GM12878 (cell line): ENCODE measurements around the gene DIAPH2. TPM values are rescaled to one million over a fixed set of nuclear protein-coding genes. Genes with fewer than 3 reads are reported as not detected.

Experiments
- ATAC-seq: fragments of 200-7000 bp; cut with Tn5 transposase; 3 replicates; pipeline ENCODE4 v1.9.1; 2020; ENCODE audit warnings: mild to moderate bottlenecking, moderate library complexity
- BruUV-seq: library from RNA; stranded (reverse); fragments of 400-500 nt; replicated peaks from 2 replicates; lab custom pipeline; 2021; lab: Mats Ljungman, UMichigan
- CTCF ChIA-PET: fragments of 300-600 bp; sonication (Branson Sonifier 250); formaldehyde crosslinking; extraction: SDS; loops from one replicate; lab custom pipeline; 2021; ENCODE audit warnings: inconsistent platforms; lab: Yijun Ruan, JAX
- POLR2A ChIA-PET: fragments of 350-600 bp; formaldehyde crosslinking; extraction: SDS; loops from one replicate; lab custom pipeline; 2021; ENCODE audit warnings: inconsistent platforms; lab: Charles Lee
- RAD21 ChIA-PET: fragments of 300-600 bp; sonication (Branson Sonifier 250); formaldehyde crosslinking; loops from one replicate; lab custom pipeline; 2023; ENCODE audit warnings: antibody characterized with exemption; ENCODE audit not compliant: unreplicated experiment; lab: Charles Lee
- SMC1A ChIA-PET: fragments of 300-600 bp; sonication (Branson Sonifier 250); formaldehyde crosslinking; loops from one replicate; lab custom pipeline; 2023; ENCODE audit not compliant: unreplicated experiment, uncharacterized antibody; lab: Charles Lee
- DNase-seq: peaks from one replicate; pipeline ENCODE4 v3.0.0-alpha.2; 2011; ENCODE audit warnings: low read depth, low spot score
- FAIRE-seq: peaks from 3 replicates; lab custom pipeline; 2011; peaks lifted over from hg19 to GRCh38; lab: Jason Lieb, UNC
- H2AFZ ChIP-seq: 2 replicates; pipeline ENCODE4 v1.6.0; 2011; ENCODE audit warnings: low read depth, low read length, control low read depth; ENCODE audit not compliant: control insufficient read depth
- H3K27ac ChIP-seq: 2 replicates; pipeline ENCODE4 v1.5.1; 2011; ENCODE audit warnings: control low read depth; ENCODE audit not compliant: control insufficient read depth, insufficient read depth
- H3K27me3 ChIP-seq, 2 experiments: replicated peaks in 1 of 2; 2 replicates each; pipeline versions ENCODE4 v1.6.0 to v1.6.1; 2011; ENCODE audit warnings: low read length in 1 of 2; ENCODE audit not compliant: control insufficient read depth in 2 of 2, insufficient read depth in 2 of 2
- H3K36me3 ChIP-seq, 2 experiments: 2 replicates each; pipeline ENCODE4 v1.5.1; 2011; ENCODE audit warnings: low read length in 1 of 2; ENCODE audit not compliant: control insufficient read depth in 2 of 2, insufficient read depth in 2 of 2
- H3K4me1 ChIP-seq: 2 replicates; pipeline ENCODE4 v1.6.1; 2011; ENCODE audit warnings: mild to moderate bottlenecking, low read length, moderate library complexity, mixed read lengths; ENCODE audit not compliant: control insufficient read depth, insufficient read depth
- H3K4me2 ChIP-seq: 2 replicates; pipeline ENCODE4 v1.6.0; 2011; ENCODE audit warnings: control low read depth; ENCODE audit not compliant: control insufficient read depth, insufficient read depth
- H3K4me3 ChIP-seq: fragments of 200-600 bp; sonication (generic); 2 replicates; pipeline ENCODE4 v1.5.1; 2016
- H3K79me2 ChIP-seq: 2 replicates; pipeline ENCODE4 v1.6.0; 2011; ENCODE audit warnings: low read length; ENCODE audit not compliant: control insufficient read depth, insufficient read depth
- H3K9ac ChIP-seq: 2 replicates; pipeline ENCODE4 v1.8.0; 2011; ENCODE audit warnings: low read length, control low read depth, mixed read lengths; ENCODE audit not compliant: control insufficient read depth, insufficient read depth
- H3K9me3 ChIP-seq: replicated peaks from 3 replicates; pipeline ENCODE4 v1.5.1; 2011; ENCODE audit warnings: mild to moderate bottlenecking, low read length; ENCODE audit not compliant: control insufficient read depth, insufficient read depth
- H4K20me1 ChIP-seq: 2 replicates; pipeline ENCODE4 v1.6.0; 2011; ENCODE audit not compliant: control insufficient read depth, insufficient read depth
- BMI1 ChIP-seq: fragments of 450-650 bp; IDR thresholded peaks from 2 replicates; pipeline ENCODE4 v1.6.1; 2016; ENCODE audit warnings: mild to moderate bottlenecking, moderate library complexity, borderline replicate concordance
- CBFB ChIP-seq: IDR thresholded peaks from 2 replicates; pipeline ENCODE4 v1.6.1; 2016; ENCODE audit warnings: antibody characterized with exemption, low read depth
- HDAC2 ChIP-seq: fragments of 200-600 bp; sonication (generic); IDR thresholded peaks from 2 replicates; pipeline ENCODE4 v1.6.1; 2017
- JUNB ChIP-seq: IDR thresholded peaks from 2 replicates; pipeline ENCODE4 v1.6.1; 2016; ENCODE audit warnings: antibody characterized with exemption, mild to moderate bottlenecking
- KDM1A ChIP-seq: fragments of 200-600 bp; sonication (generic); IDR thresholded peaks from 2 replicates; pipeline ENCODE4 v1.6.1; 2016; ENCODE audit warnings: borderline replicate concordance
- MTA2 ChIP-seq: fragments of 450-650 bp; IDR thresholded peaks from 2 replicates; pipeline ENCODE4 v1.6.1; 2016; ENCODE audit warnings: low read depth, mild to moderate bottlenecking, moderate library complexity
- NFXL1 ChIP-seq: fragments of 450-650 bp; IDR thresholded peaks from 2 replicates; pipeline ENCODE4 v1.6.1; 2017; ENCODE audit warnings: antibody characterized with exemption, mild to moderate bottlenecking, borderline replicate concordance
- RAD51 ChIP-seq: fragments of 450-650 bp; IDR thresholded peaks from 2 replicates; pipeline ENCODE4 v1.6.1; 2016; ENCODE audit warnings: moderate library complexity, mild to moderate bottlenecking, inconsistent platforms
- TBL1XR1 ChIP-seq: IDR thresholded peaks from 2 replicates; pipeline ENCODE4 v1.6.1; 2012; ENCODE audit warnings: low read depth, low read length, improper control_type of control experiment
- YY1 ChIP-seq: IDR thresholded peaks from 2 replicates; pipeline ENCODE4 v1.6.1; 2011; ENCODE audit warnings: low read depth, mild to moderate bottlenecking, low read length
- ZNF207 ChIP-seq: fragments of 450-650 bp; IDR thresholded peaks from 2 replicates; pipeline ENCODE4 v1.6.1; 2014; ENCODE audit warnings: antibody characterized with exemption, mild to moderate bottlenecking, borderline replicate concordance
- WGBS: methylation state at CpG from one replicate; pipeline ENCODE4 v1.1.6; 2016; ENCODE audit warnings: low lambda C conversion rate; ENCODE audit not compliant: insufficient replicate concordance, insufficient coverage; ENCODE audit errors: missing lambda C conversion rate; 5-methylcytosine and 5-hydroxymethylcytosine counted together
- in situ Hi-C: fragments of 300-500 bp; cut with MboI; formaldehyde crosslinking; loops from 9 replicates; pipeline ENCODE4 v1.14.3; 2018; ENCODE audit warnings: mixed read lengths
- intact Hi-C: fragments of 100-400 bp; cut with micrococcal nuclease; formaldehyde crosslinking; loops from one replicate; pipeline ENCODE4 v1.14.2; 2022; ENCODE audit not compliant: unreplicated experiment
- polyA plus RNA-seq, 11 experiments: library from polyadenylated mRNA; depleted of rRNA in 4 of 11; unstranded in 6 of 11; stranded (reverse) in 5 of 11; fragments of >200 nt; fragmentation: Nextera tagmentation in 4 of 11; fragmentation: Illumina TruSeq in 1 of 11; extraction: Ambion mirVana in 4 of 11; extraction: Trizol in 1 of 11; gene quantifications; 1 replicate in 1 of 11; 2 replicates in 10 of 11; pipeline versions ENCODE4 v1.2.1 to v1.2.3, GENCODE V29; 2011 to 2016; ENCODE audit warnings: inconsistent platforms in 2 of 11, missing spikeins in 2 of 11, low read depth in 1 of 11
- total RNA-seq, 4 experiments: library from RNA; depleted of rRNA in 3 of 4; stranded (reverse); fragments of >200 nt in 3 of 4; fragmentation: Illumina TruSeq in 1 of 4; extraction: Trizol in 1 of 4; gene quantifications; 2 replicates each; pipeline versions ENCODE4 v1.2.1 to v1.2.3, GENCODE V29; 2013 to 2021
- TF ChIP-seq, protein P1 (sequence below): fragments of 450-650 bp; IDR thresholded peaks from 2 replicates; pipeline ENCODE4 v1.6.1; 2017; ENCODE audit warnings: borderline replicate concordance

Gene DIAPH2
- total and polyA plus RNA-seq, 10 of the 15 experiments (the other 5 are each of a cell fraction or from before 2014, with no cell fraction given), result 2.2 to 16.6 (median 8.8) TPM

- no TSS peak for BruUV-seq
- FAIRE-seq (no peak), ATAC-seq (no peak), DNase-seq (no peak)
- Histone ChIP-seq H3K9me3 (no peaks in the 10 kb centered on the region), H3K36me3 (no peaks in the 10 kb centered on the region), H3K27me3 (no peaks in the 10 kb centered on the region), H3K9ac (no peak overlapping the region), H3K27ac (no peak overlapping the region), H4K20me1 (no peaks in the 10 kb centered on the region), H3K4me2 (no peak overlapping the region), H3K4me3 (no peak overlapping the region), H3K79me2 (no peaks in the 10 kb centered on the region), H3K4me1 (no peaks in the 10 kb centered on the region), H2AFZ (no peak overlapping the region)
- in situ Hi-C loops (no loop called here), intact Hi-C loops (no loop called here)
- SMC1A ChIA-PET, result interaction anchor here (1.0 to 1.2 kb wide), 2 partner anchors 12 to 20 kb away, joined by 3 to 4 read pairs; no protein-coding TSS in a partner anchor
- CTCF ChIA-PET, result no interaction called here
- POLR2A ChIA-PET, result no interaction called here
- WGBS, result 96% methylated on average over 1 of the region's 1 CpG
- RAD21 ChIA-PET, result interaction anchor here (0.6 kb wide), 1 partner anchor 191 kb away, joined by 3 read pairs; no protein-coding TSS in a partner anchor
- TF ChIP-seq NFXL1 (no peak), ZNF207 (no peak), BMI1 (no peak), HDAC2 (no peak), MTA2 (no peak), JUNB (no peak), YY1 (no peak)
Measured at GRCh38 chrX:97482666-97483300, 798.1 kb downstream of the DIAPH2 start.

GRCh38 chrX:97490656-97491055 is 806.0 kb downstream of the DIAPH2 start:
- ChIA-PET POLR2A (no interaction called here), CTCF (no interaction called here), SMC1A (no interaction called here), RAD21 (no interaction called here)
- H3K79me2 ChIP-seq, result no peaks in the 10 kb centered on the region
- H3K4me1 ChIP-seq, result no peaks in the 10 kb centered on the region
- H2AFZ ChIP-seq, result no peak overlapping the region
- intact Hi-C loops (no loop called here), in situ Hi-C loops (no loop called here)
- H3K27me3 ChIP-seq, result no peaks in the 10 kb centered on the region
- H4K20me1 ChIP-seq, result no peaks in the 10 kb centered on the region
- no peak overlapping the region for H3K27ac ChIP-seq
- DNase-seq (no peak), ATAC-seq (no peak), FAIRE-seq (no peak)
- no peak overlapping the region for H3K4me3 ChIP-seq
- WGBS, result 73% methylated on average over 2 of the region's 2 CpGs
- H3K9ac ChIP-seq, result no peak overlapping the region
- H3K4me2 ChIP-seq, result no peak overlapping the region
- H3K36me3 ChIP-seq, result no peaks in the 10 kb centered on the region
- no TSS peak for BruUV-seq
- H3K9me3 ChIP-seq, result no peaks in the 10 kb centered on the region
- TF ChIP-seq RAD51 (no peak), TBL1XR1 (no peak), CBFB (no peak), KDM1A (no peak)
- TF ChIP-seq, protein P1, sequence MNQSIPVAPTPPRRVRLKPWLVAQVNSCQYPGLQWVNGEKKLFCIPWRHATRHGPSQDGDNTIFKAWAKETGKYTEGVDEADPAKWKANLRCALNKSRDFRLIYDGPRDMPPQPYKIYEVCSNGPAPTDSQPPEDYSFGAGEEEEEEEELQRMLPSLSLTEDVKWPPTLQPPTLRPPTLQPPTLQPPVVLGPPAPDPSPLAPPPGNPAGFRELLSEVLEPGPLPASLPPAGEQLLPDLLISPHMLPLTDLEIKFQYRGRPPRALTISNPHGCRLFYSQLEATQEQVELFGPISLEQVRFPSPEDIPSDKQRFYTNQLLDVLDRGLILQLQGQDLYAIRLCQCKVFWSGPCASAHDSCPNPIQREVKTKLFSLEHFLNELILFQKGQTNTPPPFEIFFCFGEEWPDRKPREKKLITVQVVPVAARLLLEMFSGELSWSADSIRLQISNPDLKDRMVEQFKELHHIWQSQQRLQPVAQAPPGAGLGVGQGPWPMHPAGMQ, result no peak
